Endothelial cell of umbilical vein (primary cell): ENCODE measurements around the gene TSPAN9.

Source experiments
- EZH2 ChIP-seq: IDR thresholded peaks from 2 replicates; pipeline ENCODE4 v1.6.1; 2012; ENCODE audit warnings: borderline replicate concordance, low read depth, mild to moderate bottlenecking, moderate library complexity, low read length, inconsistent platforms; ENCODE audit not compliant: severe bottlenecking
- FOS ChIP-seq: IDR thresholded peaks from 2 replicates; pipeline ENCODE4 v1.6.1; 2011; ENCODE audit warnings: mild to moderate bottlenecking, low read length, moderate library complexity, borderline replicate concordance; ENCODE audit not compliant: insufficient read depth
- GATA2 ChIP-seq: IDR thresholded peaks from 2 replicates; pipeline ENCODE4 v1.7.0; 2011; ENCODE audit warnings: low read depth, mild to moderate bottlenecking, moderate library complexity, mixed read lengths, low read length; ENCODE audit not compliant: insufficient read length, insufficient read depth
- JUN ChIP-seq: IDR thresholded peaks from 2 replicates; pipeline ENCODE4 v1.6.1; 2011; ENCODE audit warnings: borderline replicate concordance, low read depth; ENCODE audit not compliant: insufficient read length, insufficient read depth
- MYC ChIP-seq: IDR thresholded peaks from one replicate; pipeline ENCODE4 v1.6.1; 2011; ENCODE audit warnings: mild to moderate bottlenecking, low read depth, low read length
- POLR2A ChIP-seq: IDR thresholded peaks from 2 replicates; pipeline ENCODE4 v1.6.1; 2012; ENCODE audit warnings: low read depth, mild to moderate bottlenecking, control low read depth, low read length
- POLR2AphosphoS5 ChIP-seq: IDR thresholded peaks from 2 replicates; pipeline ENCODE4 v1.6.1; 2012; ENCODE audit warnings: low read depth, mild to moderate bottlenecking, control low read depth, low read length, moderate library complexity; ENCODE audit not compliant: insufficient read depth
- TF ChIP-seq, protein P1 (sequence below): IDR thresholded peaks from 2 replicates; pipeline ENCODE4 v1.6.1; 2011; ENCODE audit not compliant: insufficient read depth, insufficient read length
- TF ChIP-seq, protein P2 (sequence below), 2 donors: IDR thresholded peaks; 1 replicate in 1 of 2; 2 replicates in 1 of 2; pipeline ENCODE4 v1.5.1; 2011; ENCODE audit warnings: low read length in 2 of 2, mild to moderate bottlenecking in 2 of 2, moderate library complexity in 2 of 2, control low read depth in 1 of 2, inconsistent platforms in 1 of 2, low read depth in 1 of 2; ENCODE audit not compliant: insufficient read depth in 1 of 2; ENCODE audit errors: extremely low read depth in 1 of 2

DNA sequence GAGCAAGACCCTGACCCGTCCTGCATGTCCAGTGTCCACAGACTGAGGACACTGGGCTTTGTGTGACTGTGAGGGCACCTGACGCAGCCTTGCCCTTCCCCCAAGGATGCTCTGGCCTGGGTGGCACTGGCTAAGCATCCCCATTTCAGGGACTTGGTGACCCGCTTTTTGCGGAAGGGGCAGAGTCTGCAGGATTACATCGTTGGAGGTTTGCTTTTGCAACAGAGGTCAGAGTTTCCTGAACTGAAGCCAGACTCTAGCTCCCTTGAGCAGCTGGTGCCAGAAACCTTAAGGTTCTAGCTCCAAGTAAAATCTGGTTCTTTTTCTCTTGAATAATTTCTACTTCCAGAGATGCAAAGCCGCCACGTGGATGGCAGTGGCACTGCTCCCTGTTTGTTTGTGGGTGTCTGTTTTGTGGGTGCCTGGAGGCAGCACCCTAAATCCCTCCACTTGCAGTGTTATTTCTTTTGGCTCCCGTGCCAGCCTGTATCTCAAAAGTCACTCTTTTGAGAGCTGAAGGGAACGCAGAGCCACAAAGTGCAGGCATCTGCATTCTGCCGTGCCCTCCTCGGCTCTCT is 184.7 kb downstream of the TSPAN9 start:
- TF ChIP-seq, protein P1, sequence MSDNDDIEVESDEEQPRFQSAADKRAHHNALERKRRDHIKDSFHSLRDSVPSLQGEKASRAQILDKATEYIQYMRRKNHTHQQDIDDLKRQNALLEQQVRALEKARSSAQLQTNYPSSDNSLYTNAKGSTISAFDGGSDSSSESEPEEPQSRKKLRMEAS, result no peak
- TF ChIP-seq POLR2AphosphoS5 (no peak), POLR2A (no peak), JUN (no peak), EZH2 (no peak), MYC (no peak), FOS (no peak), GATA2 (no peak)
- TF ChIP-seq, protein P2, sequence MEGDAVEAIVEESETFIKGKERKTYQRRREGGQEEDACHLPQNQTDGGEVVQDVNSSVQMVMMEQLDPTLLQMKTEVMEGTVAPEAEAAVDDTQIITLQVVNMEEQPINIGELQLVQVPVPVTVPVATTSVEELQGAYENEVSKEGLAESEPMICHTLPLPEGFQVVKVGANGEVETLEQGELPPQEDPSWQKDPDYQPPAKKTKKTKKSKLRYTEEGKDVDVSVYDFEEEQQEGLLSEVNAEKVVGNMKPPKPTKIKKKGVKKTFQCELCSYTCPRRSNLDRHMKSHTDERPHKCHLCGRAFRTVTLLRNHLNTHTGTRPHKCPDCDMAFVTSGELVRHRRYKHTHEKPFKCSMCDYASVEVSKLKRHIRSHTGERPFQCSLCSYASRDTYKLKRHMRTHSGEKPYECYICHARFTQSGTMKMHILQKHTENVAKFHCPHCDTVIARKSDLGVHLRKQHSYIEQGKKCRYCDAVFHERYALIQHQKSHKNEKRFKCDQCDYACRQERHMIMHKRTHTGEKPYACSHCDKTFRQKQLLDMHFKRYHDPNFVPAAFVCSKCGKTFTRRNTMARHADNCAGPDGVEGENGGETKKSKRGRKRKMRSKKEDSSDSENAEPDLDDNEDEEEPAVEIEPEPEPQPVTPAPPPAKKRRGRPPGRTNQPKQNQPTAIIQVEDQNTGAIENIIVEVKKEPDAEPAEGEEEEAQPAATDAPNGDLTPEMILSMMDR (IDR thresholded peaks at IDR 0.05; ENCODE audit: extremely low read depth in 1 of 2, insufficient read depth in 1 of 2, low read depth in 1 of 2, low read length in 2 of 2), result no peak
